Fibroblast of lung (primary cell): ENCODE results near the gene CD59. TPM values are rescaled to one million over a fixed set of nuclear protein-coding genes. Genes with fewer than 3 reads are reported as not detected.
A peak's percentile ranks its signal among the peaks of the same experiment; 100 is the strongest.

ENCODE experiments used
- DNase-seq, 2 donors: peaks; one replicate each; pipeline versions ENCODE4 v3.0.0 to v3.0.0-alpha.2; 2010; ENCODE audit warnings: low read depth in 2 of 2
- H2AFZ ChIP-seq: 2 replicates; pipeline ENCODE4 v1.5.1; 2012; ENCODE audit warnings: low read length, control low read depth, inconsistent platforms
- H3K27ac ChIP-seq: 2 replicates; pipeline ENCODE4 v1.5.1; 2011; ENCODE audit warnings: low read length, control low read depth; ENCODE audit not compliant: insufficient read depth
- H3K27me3 ChIP-seq: 2 replicates; pipeline ENCODE4 v1.5.1; 2011; ENCODE audit warnings: mild to moderate bottlenecking, low read length; ENCODE audit not compliant: control insufficient read depth, insufficient read depth
- H3K36me3 ChIP-seq: 2 replicates; pipeline ENCODE4 v1.5.1; 2011; ENCODE audit warnings: low read length; ENCODE audit not compliant: control insufficient read depth, insufficient read depth
- H3K4me1 ChIP-seq: 2 replicates; pipeline ENCODE4 v1.5.1; 2011; ENCODE audit warnings: low read length; ENCODE audit not compliant: control insufficient read depth, insufficient read depth; ENCODE audit errors: extremely low read depth
- H3K4me2 ChIP-seq: 2 replicates; pipeline ENCODE4 v1.5.1; 2011; ENCODE audit warnings: low read length, control low read depth; ENCODE audit not compliant: insufficient read depth; ENCODE audit errors: extremely low read depth
- H3K4me3 ChIP-seq, 4 experiments: fragments of 200-600 bp in 1 of 4; sonication (generic) in 1 of 4; replicated peaks in 1 of 4; 2 replicates each; pipeline ENCODE4 v1.5.1; 2011 to 2016; ENCODE audit warnings: low read length in 4 of 4, low read depth in 3 of 4, mild to moderate bottlenecking in 3 of 4, control low read depth in 2 of 4, inconsistent platforms in 1 of 4, mixed read lengths in 1 of 4; ENCODE audit not compliant: insufficient read depth in 1 of 4; ENCODE audit errors: control extremely low read depth in 1 of 4
- H3K79me2 ChIP-seq: 2 replicates; pipeline ENCODE4 v1.5.1; 2012; ENCODE audit warnings: mild to moderate bottlenecking, low read length, inconsistent platforms; ENCODE audit not compliant: control insufficient read depth, insufficient read depth
- H3K9ac ChIP-seq: 2 replicates; pipeline ENCODE4 v1.5.1; 2011; ENCODE audit warnings: mild to moderate bottlenecking, low read length, control low read depth; ENCODE audit not compliant: insufficient read depth
- H3K9me3 ChIP-seq: 2 replicates; pipeline ENCODE4 v1.5.1; 2012; ENCODE audit warnings: low read depth, low read length; ENCODE audit not compliant: control insufficient read depth, insufficient read depth
- H4K20me1 ChIP-seq: 2 replicates; pipeline ENCODE4 v1.5.1; 2011; ENCODE audit warnings: low read length; ENCODE audit not compliant: control insufficient read depth, insufficient read depth; ENCODE audit errors: extremely low read depth
- CTCF ChIP-seq, 2 donors: IDR thresholded peaks in 1 of 2; conservative IDR thresholded peaks in 1 of 2; 1 replicate in 1 of 2; 2 replicates in 1 of 2; pipeline ENCODE4 v1.5.1; 2011 to 2012; ENCODE audit warnings: low read length in 2 of 2, control low read depth in 1 of 2, inconsistent platforms in 1 of 2, low read depth in 1 of 2, mild to moderate bottlenecking in 1 of 2
- EZH2 ChIP-seq: IDR thresholded peaks from 2 replicates; pipeline ENCODE4 v1.5.1; 2012; ENCODE audit warnings: low read length, control low read depth, mild to moderate bottlenecking; ENCODE audit errors: missing control alignments
- polyA plus RNA-seq, 2 donors: library from polyadenylated mRNA; depleted of rRNA in 1 of 2; stranded (reverse) in 1 of 2; unstranded in 1 of 2; fragments of >200 nt; gene quantifications; 2 replicates each; pipeline ENCODE4 v1.2.1, GENCODE V29; 2011 to 2012; ENCODE audit warnings: missing spikeins in 1 of 2
- total RNA-seq: library from RNA; depleted of rRNA; stranded (reverse); fragments of >200 nt; gene quantifications from 2 replicates; pipeline ENCODE4 v1.2.1, GENCODE V29; 2014

CD59 gene
- total and polyA plus RNA-seq, 2 donors (not counting 1 experiment from before 2014, with no cell fraction given), result 380 to 1,165 TPM

- Histone ChIP-seq H3K9me3 (no peaks in the 10 kb centered on the region), H3K4me3 (peak overlapping the region; percentile 81 to 89 (median 85)), H3K9ac (peak overlapping the region; percentile 57), H3K4me1 (peaks cover 3% of the 10 kb centered on the region), H3K4me2 (peak overlapping the region; percentile 74), H4K20me1 (no peaks in the 10 kb centered on the region), H3K79me2 (peaks cover 17% of the 10 kb centered on the region), H3K27ac (peak overlapping the region; percentile 43), H3K27me3 (no peaks in the 10 kb centered on the region), H2AFZ (peak overlapping the region; percentile 26), H3K36me3 (peaks cover 3% of the 10 kb centered on the region)
- DNase-seq, result peak in 1 of 2 donors; percentile 25
- TF ChIP-seq EZH2 (no peak), CTCF (conservative IDR thresholded peaks at IDR 0.05 in 1 of 2, IDR thresholded peaks at IDR 0.05 in 1 of 2; ENCODE audit: low read depth in 1 of 2, low read length in 2 of 2) (no peak)
Observed at GRCh38 chr11:33773404-33773986, 37.3 kb upstream of the CD59 start.

DNA sequence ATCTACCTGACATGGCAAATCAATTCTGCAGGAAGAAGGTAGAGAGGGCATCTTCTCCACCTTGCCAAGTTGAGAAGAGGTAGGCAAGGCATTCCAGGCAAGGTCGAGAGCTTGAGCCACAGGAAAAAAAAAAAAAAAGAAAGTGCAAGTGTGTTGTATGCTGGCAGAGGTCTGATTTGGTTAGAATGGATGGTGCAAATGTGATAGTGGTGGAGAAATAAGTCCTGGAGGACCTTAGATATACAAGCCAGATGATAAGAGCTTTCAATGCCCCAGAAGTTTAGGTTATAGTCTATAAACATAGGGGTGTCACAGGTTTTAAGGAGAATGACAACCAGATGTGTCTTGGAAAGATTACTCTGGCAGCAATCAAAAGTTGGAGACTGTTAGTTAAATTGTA is 36.6 kb upstream of the CD59 start:
- TF ChIP-seq CTCF (conservative IDR thresholded peaks at IDR 0.05 in 1 of 2, IDR thresholded peaks at IDR 0.05 in 1 of 2; ENCODE audit: low read depth in 1 of 2, low read length in 2 of 2), result no peak
- no peak for TF ChIP-seq EZH2
- no peaks in the 10 kb centered on the region for H4K20me1 ChIP-seq
- H3K9me3 ChIP-seq, result no peaks in the 10 kb centered on the region
- peak overlapping the region; percentile 74 for H3K4me2 ChIP-seq
- peaks cover 3% of the 10 kb centered on the region for H3K36me3 ChIP-seq
- H3K27ac ChIP-seq, result no peak overlapping the region
- H2AFZ ChIP-seq, result no peak overlapping the region
- peak overlapping the region in 2 of 4 experiments; percentile 87 to 89 for H3K4me3 ChIP-seq
- no peak for DNase-seq
- H3K9ac ChIP-seq, result no peak overlapping the region
- H3K79me2 ChIP-seq, result peaks cover 17% of the 10 kb centered on the region
- no peaks in the 10 kb centered on the region for H3K27me3 ChIP-seq
- peaks cover 3% of the 10 kb centered on the region for H3K4me1 ChIP-seq

- no peak overlapping the region for H3K4me2 ChIP-seq
- H2AFZ ChIP-seq, result no peak overlapping the region
- no peak overlapping the region for H3K27ac ChIP-seq
- no peak overlapping the region for H3K9ac ChIP-seq
- peak in 1 of 2 donors; percentile 32 for DNase-seq
- H3K4me1 ChIP-seq, result peaks cover 3% of the 10 kb centered on the region
- no peaks in the 10 kb centered on the region for H3K27me3 ChIP-seq
- TF ChIP-seq CTCF (conservative IDR thresholded peaks at IDR 0.05 in 1 of 2, IDR thresholded peaks at IDR 0.05 in 1 of 2; ENCODE audit: low read depth in 1 of 2, low read length in 2 of 2), result no peak
- no peak for TF ChIP-seq EZH2
- H3K79me2 ChIP-seq, result peaks cover 17% of the 10 kb centered on the region
- no peaks in the 10 kb centered on the region for H4K20me1 ChIP-seq
- no peaks in the 10 kb centered on the region for H3K9me3 ChIP-seq
- H3K4me3 ChIP-seq, result no peak overlapping the region
- H3K36me3 ChIP-seq, result peaks cover 5% of the 10 kb centered on the region
Observed at GRCh38 chr11:33772300-33772699, 36.1 kb upstream of the CD59 start.
